WERI-Rb-1 (cell line): ENCODE results near the gene GPC5.
"Not testable (repeated sequence)": the region's sequence is repeated elsewhere in the genome, so short reads cannot be mapped to it uniquely, and the experiment has no call there.

Source experiments
- DNase-seq: peaks from one replicate; pipeline ENCODE4 v3.0.0-alpha.2; 2020
- H3K27ac ChIP-seq: fragments of 250-450 bp; sonication (Bioruptor Pico); 2 replicates; pipeline ENCODE4 v1.5.1; 2020; ENCODE audit warnings: mild to moderate bottlenecking, moderate library complexity
- H3K27me3 ChIP-seq: fragments of 250-450 bp; sonication (Bioruptor Pico); 2 replicates; pipeline ENCODE4 v1.5.1; 2021; ENCODE audit warnings: mild to moderate bottlenecking, low read depth, moderate library complexity; ENCODE audit not compliant: insufficient read depth, severe bottlenecking
- H3K36me3 ChIP-seq: fragments of 250-450 bp; sonication (Bioruptor Pico); 2 replicates; pipeline ENCODE4 v1.5.1; 2020; ENCODE audit warnings: mild to moderate bottlenecking, moderate library complexity
- H3K4me3 ChIP-seq: 2 replicates; pipeline ENCODE4 v1.5.1; 2011; ENCODE audit warnings: low read depth, mild to moderate bottlenecking, control low read depth, low read length
- H3K9me3 ChIP-seq: fragments of 250-450 bp; sonication (Bioruptor Pico); 2 replicates; pipeline ENCODE4 v1.5.1; 2021; ENCODE audit warnings: mild to moderate bottlenecking, moderate library complexity; ENCODE audit not compliant: severe bottlenecking
- TF ChIP-seq, protein P1 (sequence below): IDR thresholded peaks from 2 replicates; pipeline ENCODE4 v1.5.1; 2011; ENCODE audit warnings: low read depth, mild to moderate bottlenecking, control low read depth, inconsistent platforms, low read length

The GPC5 gene

DNA sequence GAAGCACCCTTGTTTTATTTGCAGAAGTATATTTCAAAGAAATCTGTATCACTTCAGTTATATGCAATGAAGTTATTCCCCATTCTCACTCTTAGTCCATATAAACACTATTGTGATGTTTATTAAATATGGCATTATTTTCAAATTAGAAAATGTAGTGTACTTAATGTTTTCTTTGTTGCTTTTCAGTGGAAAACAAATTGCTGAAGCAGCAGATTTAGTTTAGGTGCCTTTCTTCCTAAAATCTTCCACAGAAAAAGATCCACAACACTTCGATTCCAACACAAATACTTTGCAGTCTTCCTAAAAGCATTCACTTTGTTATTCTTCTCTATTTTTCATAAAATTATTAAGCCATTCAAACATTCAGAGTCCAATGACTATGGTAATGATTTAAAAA, 1336.1 kb downstream of the GPC5 start:
- Histone ChIP-seq H3K4me3 (no peak overlapping the region), H3K9me3 (no peaks in the 10 kb centered on the region), H3K36me3 (no peaks in the 10 kb centered on the region), H3K27ac (no peak overlapping the region), H3K27me3 (no peaks in the 10 kb centered on the region)
- TF ChIP-seq, protein P1, sequence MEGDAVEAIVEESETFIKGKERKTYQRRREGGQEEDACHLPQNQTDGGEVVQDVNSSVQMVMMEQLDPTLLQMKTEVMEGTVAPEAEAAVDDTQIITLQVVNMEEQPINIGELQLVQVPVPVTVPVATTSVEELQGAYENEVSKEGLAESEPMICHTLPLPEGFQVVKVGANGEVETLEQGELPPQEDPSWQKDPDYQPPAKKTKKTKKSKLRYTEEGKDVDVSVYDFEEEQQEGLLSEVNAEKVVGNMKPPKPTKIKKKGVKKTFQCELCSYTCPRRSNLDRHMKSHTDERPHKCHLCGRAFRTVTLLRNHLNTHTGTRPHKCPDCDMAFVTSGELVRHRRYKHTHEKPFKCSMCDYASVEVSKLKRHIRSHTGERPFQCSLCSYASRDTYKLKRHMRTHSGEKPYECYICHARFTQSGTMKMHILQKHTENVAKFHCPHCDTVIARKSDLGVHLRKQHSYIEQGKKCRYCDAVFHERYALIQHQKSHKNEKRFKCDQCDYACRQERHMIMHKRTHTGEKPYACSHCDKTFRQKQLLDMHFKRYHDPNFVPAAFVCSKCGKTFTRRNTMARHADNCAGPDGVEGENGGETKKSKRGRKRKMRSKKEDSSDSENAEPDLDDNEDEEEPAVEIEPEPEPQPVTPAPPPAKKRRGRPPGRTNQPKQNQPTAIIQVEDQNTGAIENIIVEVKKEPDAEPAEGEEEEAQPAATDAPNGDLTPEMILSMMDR: no peak
- DNase-seq: no peak

DNA sequence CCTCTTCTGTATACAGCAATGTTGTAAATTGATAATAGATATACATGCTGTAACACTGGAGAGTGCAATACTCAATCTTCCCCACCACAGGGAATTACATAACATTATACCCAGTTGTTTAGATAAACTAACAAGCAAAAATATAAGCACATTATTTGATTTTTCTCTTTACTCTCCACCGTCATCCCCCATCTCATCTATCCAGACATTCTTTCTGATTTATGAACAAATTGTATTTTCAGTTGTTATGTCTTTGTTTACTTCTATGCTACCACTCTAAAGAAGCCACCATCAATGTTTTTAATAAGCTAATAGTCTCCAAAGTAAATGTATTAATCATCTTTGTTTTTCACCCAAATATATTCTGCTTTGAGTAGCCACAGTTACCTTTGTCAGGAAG, 1337.5 kb downstream of the GPC5 start:
- no peaks in the 10 kb centered on the region for H3K9me3 ChIP-seq
- TF ChIP-seq, protein P1: no peak
- H3K27ac ChIP-seq: no peak overlapping the region
- no peaks in the 10 kb centered on the region for H3K36me3 ChIP-seq
- no peak overlapping the region for H3K4me3 ChIP-seq
- no peak for DNase-seq
- no peaks in the 10 kb centered on the region for H3K27me3 ChIP-seq

DNA sequence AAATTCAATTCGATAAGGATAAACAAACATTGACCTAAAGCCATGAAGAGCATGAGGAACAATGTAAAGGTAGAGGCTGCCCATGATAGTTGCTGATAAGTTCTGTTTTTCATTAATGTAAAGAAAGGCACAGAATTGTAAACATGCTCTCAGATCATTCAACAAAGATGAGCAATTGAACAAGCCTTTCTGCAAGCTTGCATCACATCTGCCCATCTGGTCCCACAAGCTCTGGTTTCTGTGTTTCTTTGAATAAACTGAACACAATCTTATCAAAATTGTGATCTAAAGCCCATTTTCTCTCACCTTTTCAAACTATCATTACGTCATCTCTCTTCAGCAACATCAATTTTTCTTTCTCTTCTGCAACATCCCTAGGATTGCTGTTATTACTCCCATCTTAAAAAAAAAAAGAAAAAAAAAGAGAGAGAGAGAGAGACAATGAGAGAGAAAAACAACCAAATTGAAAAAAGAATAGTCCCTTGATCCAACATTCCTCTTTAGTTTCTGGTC, 1340.9 kb downstream of the GPC5 start:
- Histone ChIP-seq H3K36me3 (no peaks in the 10 kb centered on the region), H3K27ac (no peak overlapping the region), H3K9me3 (no peaks in the 10 kb centered on the region), H3K27me3 (no peaks in the 10 kb centered on the region), H3K4me3 (no peak overlapping the region)
- no peak for DNase-seq
- TF ChIP-seq, protein P1: no peak

DNA sequence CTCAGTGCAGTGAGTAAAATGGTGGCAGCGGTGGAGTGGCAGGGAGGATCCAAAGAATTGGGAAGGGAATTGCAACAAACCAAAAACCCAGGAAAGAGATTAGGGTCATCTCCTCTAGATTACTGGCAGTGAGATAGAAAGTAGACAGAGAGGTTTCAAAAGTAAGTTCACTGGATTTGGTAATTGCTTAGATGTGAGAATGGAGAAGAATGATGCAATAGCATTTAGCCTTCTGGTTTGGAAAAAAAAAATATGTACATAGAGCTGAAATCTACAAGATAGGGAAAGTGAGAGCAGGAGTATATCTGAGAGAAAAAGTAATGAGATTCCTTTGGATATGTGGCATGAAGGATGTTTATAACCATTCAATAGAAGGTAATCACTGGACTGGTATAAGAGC, 1345.6 kb downstream of the GPC5 start:
- Histone ChIP-seq H3K4me3 (no peak overlapping the region), H3K9me3 (no peaks in the 10 kb centered on the region), H3K27me3 (no peaks in the 10 kb centered on the region), H3K36me3 (no peaks in the 10 kb centered on the region), H3K27ac (no peak overlapping the region)
- no peak for DNase-seq
- TF ChIP-seq, protein P1: no peak

DNA sequence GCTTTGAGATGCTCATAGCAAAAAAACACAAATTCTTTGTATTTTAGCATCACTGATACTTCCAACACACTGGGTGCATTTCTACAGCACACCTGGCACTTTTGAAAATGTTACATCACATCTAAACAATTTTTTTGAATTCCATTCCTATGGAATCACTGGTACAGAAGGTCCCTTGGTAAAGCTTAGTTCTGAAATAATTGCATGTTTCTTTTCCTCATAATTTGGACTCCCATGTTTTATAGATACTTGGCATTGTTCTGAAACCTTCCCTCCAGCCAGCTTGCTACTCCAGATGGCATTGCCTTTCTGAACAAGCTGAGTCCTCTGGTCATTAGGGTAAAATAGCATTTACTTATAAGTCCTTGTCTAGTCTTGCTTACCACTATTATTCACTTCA, 1346.8 kb downstream of the GPC5 start:
- no peaks in the 10 kb centered on the region for H3K27me3 ChIP-seq
- no peak overlapping the region for H3K4me3 ChIP-seq
- TF ChIP-seq, protein P1: no peak
- H3K9me3 ChIP-seq: no peaks in the 10 kb centered on the region
- H3K27ac ChIP-seq: no peak overlapping the region
- H3K36me3 ChIP-seq: no peaks in the 10 kb centered on the region
- no peak for DNase-seq

DNA sequence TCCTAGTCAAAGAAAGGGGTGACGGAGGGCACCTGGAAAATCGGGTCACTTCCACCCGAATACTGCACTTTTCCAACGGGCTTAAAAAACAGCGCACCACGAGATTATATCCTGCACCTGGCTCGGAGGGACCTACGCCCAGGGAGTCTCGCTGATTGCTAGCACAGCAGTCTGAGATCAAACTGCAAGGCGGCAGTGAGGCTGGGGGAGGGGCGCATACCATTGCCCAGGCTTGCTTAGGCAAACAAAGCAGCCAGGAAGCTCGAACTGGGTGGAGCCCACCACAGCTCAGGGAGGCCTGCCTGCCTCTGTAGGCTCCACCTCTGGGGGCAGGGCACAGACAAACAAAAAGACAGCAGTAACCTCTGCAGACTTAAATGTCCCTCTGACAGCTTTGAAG, 1354.3 kb downstream of the GPC5 start:
- H3K27ac ChIP-seq, H3K36me3 ChIP-seq, H3K9me3 ChIP-seq, H3K27me3 ChIP-seq, DNase-seq, H3K4me3 ChIP-seq: not testable (repeated sequence)
